ENCODE data around the gene PFKP.
A peak's percentile ranks its signal among the peaks of the same experiment; 100 is the strongest.

PFKP gene

GRCh38 chr10:3045471-3046209 is 21.7 kb upstream of the PFKP start (continued):
- TF ChIP-seq, protein P1, sequence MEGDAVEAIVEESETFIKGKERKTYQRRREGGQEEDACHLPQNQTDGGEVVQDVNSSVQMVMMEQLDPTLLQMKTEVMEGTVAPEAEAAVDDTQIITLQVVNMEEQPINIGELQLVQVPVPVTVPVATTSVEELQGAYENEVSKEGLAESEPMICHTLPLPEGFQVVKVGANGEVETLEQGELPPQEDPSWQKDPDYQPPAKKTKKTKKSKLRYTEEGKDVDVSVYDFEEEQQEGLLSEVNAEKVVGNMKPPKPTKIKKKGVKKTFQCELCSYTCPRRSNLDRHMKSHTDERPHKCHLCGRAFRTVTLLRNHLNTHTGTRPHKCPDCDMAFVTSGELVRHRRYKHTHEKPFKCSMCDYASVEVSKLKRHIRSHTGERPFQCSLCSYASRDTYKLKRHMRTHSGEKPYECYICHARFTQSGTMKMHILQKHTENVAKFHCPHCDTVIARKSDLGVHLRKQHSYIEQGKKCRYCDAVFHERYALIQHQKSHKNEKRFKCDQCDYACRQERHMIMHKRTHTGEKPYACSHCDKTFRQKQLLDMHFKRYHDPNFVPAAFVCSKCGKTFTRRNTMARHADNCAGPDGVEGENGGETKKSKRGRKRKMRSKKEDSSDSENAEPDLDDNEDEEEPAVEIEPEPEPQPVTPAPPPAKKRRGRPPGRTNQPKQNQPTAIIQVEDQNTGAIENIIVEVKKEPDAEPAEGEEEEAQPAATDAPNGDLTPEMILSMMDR (tag by site-specific recombination; IDR thresholded peaks at IDR 0.05) = no peak

- no peaks in the 10 kb centered on the region for H3K4me1 ChIP-seq (ENCODE audit: control insufficient read depth, insufficient read depth, low read length)
- no peaks in the 10 kb centered on the region for H3K9me3 ChIP-seq (ENCODE audit: control insufficient read depth, insufficient read depth, low read depth, low read length)
- TF ChIP-seq ZBTB8A (tag by site-specific recombination; IDR thresholded peaks at IDR 0.05) = no peak
- peak; percentile 69; the same call in 1 of the 2 replicates for TF ChIP-seq SCRT1 (tag by site-specific recombination; IDR thresholded peaks at IDR 0.05; ENCODE audit: borderline replicate concordance)
- TF ChIP-seq SCRT2 (tag by site-specific recombination; IDR thresholded peaks at IDR 0.05) = peak; percentile 74
- TF ChIP-seq ZEB2 (tag by site-specific recombination; IDR thresholded peaks at IDR 0.05) = peak; percentile 91
- no peak overlapping the region for H3K4me3 ChIP-seq (ENCODE audit: low read depth, low read length)
- H3K27ac ChIP-seq (ENCODE audit: extremely low read depth, low read depth, low read length) = no peak overlapping the region
- H3K36me3 ChIP-seq (ENCODE audit: control insufficient read depth in 2 of 2, insufficient read depth in 1 of 2, low read length in 2 of 2) = no peaks in the 10 kb centered on the region
- ChIA-PET CTCF (interaction anchor here (0.6 to 5.7 kb wide), 3 partner anchors 8 to 185 kb away, joined by 4 to 70 read pairs (median 4); no protein-coding TSS in a partner anchor), POLR2A (no interaction called here)
Measured at GRCh38 chr10:3046210-3046779, 21.1 kb upstream of the PFKP start.

GRCh38 chr10:3046981-3047547 is 20.3 kb upstream of the PFKP start:
- Histone ChIP-seq H3K4me3 (ENCODE audit: low read depth, low read length) (no peak overlapping the region), H3K36me3 (ENCODE audit: control insufficient read depth in 2 of 2, insufficient read depth in 1 of 2, low read length in 2 of 2) (no peaks in the 10 kb centered on the region), H3K27ac (ENCODE audit: extremely low read depth, low read depth, low read length) (no peak overlapping the region), H3K9me3 (ENCODE audit: control insufficient read depth, insufficient read depth, low read depth, low read length) (no peaks in the 10 kb centered on the region), H3K4me1 (ENCODE audit: control insufficient read depth, insufficient read depth, low read length) (no peaks in the 10 kb centered on the region)
- POLR2A ChIA-PET = no interaction called here
- CTCF ChIA-PET = interaction anchor here (0.7 to 5.7 kb wide), 2 partner anchors 18 to 118 kb away, joined by 3 to 70 read pairs; no protein-coding TSS in a partner anchor
- TF ChIP-seq ZNF514 (tag by site-specific recombination; IDR thresholded peaks at IDR 0.05) = no peak
- TF ChIP-seq ZNF548 (tag by site-specific recombination; IDR thresholded peaks at IDR 0.05) = no peak
- no peak for TF ChIP-seq ZNF146 (tag by site-specific recombination; IDR thresholded peaks at IDR 0.05)
- TF ChIP-seq, protein P2, sequence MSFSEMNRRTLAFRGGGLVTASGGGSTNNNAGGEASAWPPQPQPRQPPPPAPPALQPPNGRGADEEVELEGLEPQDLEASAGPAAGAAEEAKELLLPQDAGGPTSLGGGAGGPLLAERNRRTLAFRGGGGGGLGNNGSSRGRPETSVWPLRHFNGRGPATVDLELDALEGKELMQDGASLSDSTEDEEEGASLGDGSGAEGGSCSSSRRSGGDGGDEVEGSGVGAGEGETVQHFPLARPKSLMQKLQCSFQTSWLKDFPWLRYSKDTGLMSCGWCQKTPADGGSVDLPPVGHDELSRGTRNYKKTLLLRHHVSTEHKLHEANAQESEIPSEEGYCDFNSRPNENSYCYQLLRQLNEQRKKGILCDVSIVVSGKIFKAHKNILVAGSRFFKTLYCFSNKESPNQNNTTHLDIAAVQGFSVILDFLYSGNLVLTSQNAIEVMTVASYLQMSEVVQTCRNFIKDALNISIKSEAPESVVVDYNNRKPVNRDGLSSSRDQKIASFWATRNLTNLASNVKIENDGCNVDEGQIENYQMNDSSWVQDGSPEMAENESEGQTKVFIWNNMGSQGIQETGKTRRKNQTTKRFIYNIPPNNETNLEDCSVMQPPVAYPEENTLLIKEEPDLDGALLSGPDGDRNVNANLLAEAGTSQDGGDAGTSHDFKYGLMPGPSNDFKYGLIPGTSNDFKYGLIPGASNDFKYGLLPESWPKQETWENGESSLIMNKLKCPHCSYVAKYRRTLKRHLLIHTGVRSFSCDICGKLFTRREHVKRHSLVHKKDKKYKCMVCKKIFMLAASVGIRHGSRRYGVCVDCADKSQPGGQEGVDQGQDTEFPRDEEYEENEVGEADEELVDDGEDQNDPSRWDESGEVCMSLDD (tag by site-specific recombination; IDR thresholded peaks at IDR 0.05) = no peak
- TF ChIP-seq, protein P3, sequence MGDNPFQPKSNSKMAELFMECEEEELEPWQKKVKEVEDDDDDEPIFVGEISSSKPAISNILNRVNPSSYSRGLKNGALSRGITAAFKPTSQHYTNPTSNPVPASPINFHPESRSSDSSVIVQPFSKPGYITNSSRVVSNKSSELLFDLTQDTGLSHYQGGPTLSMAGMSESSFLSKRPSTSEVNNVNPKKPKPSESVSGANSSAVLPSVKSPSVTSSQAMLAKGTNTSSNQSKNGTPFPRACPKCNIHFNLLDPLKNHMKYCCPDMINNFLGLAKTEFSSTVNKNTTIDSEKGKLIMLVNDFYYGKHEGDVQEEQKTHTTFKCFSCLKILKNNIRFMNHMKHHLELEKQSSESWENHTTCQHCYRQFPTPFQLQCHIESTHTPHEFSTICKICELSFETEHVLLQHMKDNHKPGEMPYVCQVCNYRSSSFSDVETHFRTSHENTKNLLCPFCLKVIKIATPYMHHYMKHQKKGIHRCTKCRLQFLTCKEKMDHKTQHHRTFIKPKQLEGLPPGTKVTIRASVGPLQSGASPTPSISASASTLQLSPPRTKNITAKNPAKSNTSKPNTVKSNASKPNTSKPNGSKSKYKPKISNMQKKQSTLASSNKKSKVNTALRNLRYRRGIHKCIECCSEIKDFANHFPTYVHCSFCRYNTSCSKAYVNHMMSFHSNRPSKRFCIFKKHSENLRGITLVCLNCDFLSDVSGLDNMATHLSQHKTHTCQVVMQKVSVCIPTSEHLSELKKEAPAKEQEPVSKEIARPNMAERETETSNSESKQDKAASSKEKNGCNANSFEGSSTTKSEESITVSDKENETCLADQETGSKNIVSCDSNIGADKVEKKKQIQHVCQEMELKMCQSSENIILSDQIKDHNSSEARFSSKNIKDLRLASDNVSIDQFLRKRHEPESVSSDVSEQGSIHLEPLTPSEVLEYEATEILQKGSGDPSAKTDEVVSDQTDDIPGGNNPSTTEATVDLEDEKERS (tag by site-specific recombination; IDR thresholded peaks at IDR 0.05) = no peak
- no peak for TF ChIP-seq ZBTB17 (tag by site-specific recombination; IDR thresholded peaks at IDR 0.05)
- TF ChIP-seq GLIS1 (tag by site-specific recombination; IDR thresholded peaks at IDR 0.05) = no peak
- no peak for TF ChIP-seq ZNF175 (tag by site-specific recombination; IDR thresholded peaks at IDR 0.05)
- TF ChIP-seq ELK4 (IDR thresholded peaks at IDR 0.05; ENCODE audit: borderline replicate concordance, low read depth, low read length) = no peak
- TF ChIP-seq ZBTB1 (tag by site-specific recombination; IDR thresholded peaks at IDR 0.05) = no peak
- TF ChIP-seq ZNF155 (tag by site-specific recombination; IDR thresholded peaks at IDR 0.05) = no peak
- TF ChIP-seq ZFP69B (tag by site-specific recombination; IDR thresholded peaks at IDR 0.05) = no peak
- no peak for TF ChIP-seq BCL6B (tag by site-specific recombination; IDR thresholded peaks at IDR 0.05)
- TF ChIP-seq, protein P4, sequence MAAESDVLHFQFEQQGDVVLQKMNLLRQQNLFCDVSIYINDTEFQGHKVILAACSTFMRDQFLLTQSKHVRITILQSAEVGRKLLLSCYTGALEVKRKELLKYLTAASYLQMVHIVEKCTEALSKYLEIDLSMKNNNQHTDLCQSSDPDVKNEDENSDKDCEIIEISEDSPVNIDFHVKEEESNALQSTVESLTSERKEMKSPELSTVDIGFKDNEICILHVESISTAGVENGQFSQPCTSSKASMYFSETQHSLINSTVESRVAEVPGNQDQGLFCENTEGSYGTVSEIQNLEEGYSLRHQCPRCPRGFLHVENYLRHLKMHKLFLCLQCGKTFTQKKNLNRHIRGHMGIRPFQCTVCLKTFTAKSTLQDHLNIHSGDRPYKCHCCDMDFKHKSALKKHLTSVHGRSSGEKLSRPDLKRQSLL (tag by site-specific recombination; IDR thresholded peaks at IDR 0.05) = no peak
- no peak for TF ChIP-seq FEZF1 (tag by site-specific recombination; IDR thresholded peaks at IDR 0.05)

Data from HEK293 (cell line).